Daoy (cell line): ENCODE results near the gene ICE2. TPM values are rescaled to one million over a fixed set of nuclear protein-coding genes. Genes with fewer than 3 reads are reported as not detected.

Experiments
- DNase-seq: peaks from one replicate; pipeline ENCODE4 v3.0.0-alpha.2; 2015; ENCODE audit warnings: low read depth
- total RNA-seq: library from RNA; depleted of rRNA; stranded (reverse); fragments of >200 nt; shearing (Covaris generic); gene quantifications from 2 replicates; pipeline ENCODE4 v1.2.3, GENCODE V29; 2014

ICE2 gene
- total RNA-seq, 1 experiment from 2014 or later, result 20.2 TPM

- DNase-seq, result no peak
Measured at GRCh38 chr15:60493166-60493565, 14.2 kb upstream of the ICE2 start.

DNA sequence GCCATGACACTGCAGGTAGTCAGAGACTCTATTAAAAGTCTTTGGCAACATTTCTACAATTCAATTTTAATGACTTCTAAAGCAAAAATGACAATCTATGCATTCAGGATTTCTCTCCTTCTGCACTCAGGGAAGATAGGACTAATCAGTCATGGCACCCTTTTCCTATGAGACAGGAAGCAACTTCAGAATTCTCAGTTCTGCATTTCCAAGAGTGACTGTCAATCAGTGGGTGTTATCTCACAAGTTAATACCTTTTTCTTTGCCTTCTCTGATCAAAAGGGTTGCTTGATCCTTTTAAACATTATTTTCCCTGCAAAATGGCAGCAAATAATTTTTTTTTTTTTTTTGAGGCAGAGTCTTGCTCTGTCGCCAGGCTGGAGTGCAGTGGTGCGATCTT, 7.8 kb upstream of the ICE2 start:
- no peak for DNase-seq

DNA sequence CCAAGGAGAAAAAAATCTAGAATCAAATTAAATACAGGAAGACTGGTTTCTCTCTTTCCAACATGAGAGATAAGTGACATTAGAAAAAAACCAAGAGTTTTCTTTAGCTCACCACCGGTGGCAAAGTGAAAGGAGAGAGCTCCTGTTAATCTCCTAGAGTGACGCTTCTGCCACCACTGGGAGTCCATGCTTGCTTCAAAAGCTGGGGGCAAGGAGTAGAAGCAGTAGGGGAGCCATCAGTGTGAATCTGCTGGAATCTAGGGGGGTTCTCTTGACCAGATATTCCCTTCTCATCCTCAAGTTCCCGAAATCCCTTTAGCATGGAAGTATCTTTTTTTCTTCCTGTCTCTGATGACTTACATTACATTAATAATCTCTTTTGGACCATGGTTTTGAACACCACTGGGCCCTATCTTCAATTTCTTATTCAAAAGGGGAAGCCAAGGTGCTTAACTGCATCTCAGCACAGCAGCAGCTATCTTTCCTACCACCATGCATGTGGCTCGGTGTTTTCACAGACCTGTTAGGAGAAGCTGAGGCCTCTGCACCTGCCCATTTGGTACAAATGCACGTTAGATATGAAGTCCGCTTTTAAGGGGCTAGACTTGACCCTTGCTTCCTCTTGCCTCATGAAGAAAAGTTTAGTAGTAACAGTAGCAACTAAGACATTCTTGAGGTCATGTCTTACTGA, 6.6 kb upstream of the ICE2 start:
- DNase-seq, result no peak

GRCh38 chr15:60483042-60483441, 4.1 kb upstream of the ICE2 start:
- no peak for DNase-seq

DNA sequence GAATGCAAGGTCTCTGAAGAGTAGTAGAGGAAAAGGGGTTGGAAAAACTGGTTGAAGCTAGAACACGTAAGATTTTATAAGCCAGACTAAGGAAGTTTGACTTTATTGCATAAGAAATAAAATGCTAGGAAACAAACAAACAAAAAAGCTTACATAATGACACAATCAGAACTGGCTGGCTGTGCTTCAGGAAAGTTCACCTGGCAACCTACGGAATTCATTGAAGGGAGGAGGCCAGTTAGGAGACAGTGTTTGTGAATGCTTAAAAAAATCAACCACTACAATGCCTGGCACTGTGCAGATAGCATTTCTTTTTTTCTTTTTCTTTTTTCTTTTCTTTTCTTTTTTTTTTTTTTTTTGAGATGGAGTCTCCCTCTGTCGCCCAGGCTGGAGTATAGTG, 1.9 kb upstream of the ICE2 start:
- no peak for DNase-seq

- DNase-seq, result no peak
Measured at GRCh38 chr15:60480149-60480548, 1.2 kb upstream of the ICE2 start.

- DNase-seq, result no peak
Measured at GRCh38 chr15:60479361-60480110, 594 bp upstream of the ICE2 start.

DNA sequence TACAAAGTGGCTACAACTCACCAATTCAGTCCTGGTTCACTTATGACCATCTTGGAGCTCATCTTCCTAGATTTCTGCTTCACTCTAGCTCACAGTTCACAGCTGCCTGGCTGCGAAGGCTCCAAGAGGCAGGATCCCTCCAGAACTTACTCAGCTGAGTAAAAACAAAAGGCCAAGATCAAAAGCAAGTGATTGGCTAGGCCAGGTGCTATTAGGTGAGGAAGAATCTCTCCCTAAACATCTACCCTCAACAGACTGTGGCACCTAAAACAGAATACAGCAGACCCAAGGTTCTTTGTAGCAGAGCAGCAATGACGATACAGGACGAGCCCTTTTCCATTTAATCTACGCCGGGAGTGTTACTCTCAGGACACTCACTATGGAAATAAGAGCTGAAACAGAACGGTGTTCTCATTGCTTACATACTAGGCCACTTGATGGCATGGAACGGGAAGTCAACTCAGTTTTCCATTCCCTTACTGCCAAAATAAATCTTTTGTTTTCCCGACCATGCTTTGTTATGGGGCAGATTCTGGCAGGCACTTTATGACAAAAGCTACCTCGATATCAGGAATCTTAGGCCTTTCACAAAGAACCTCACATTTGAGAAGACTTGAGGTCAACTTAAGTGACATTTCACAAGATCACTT, 901 bp downstream of the ICE2 start:
- DNase-seq, result peak; percentile 25

DNA sequence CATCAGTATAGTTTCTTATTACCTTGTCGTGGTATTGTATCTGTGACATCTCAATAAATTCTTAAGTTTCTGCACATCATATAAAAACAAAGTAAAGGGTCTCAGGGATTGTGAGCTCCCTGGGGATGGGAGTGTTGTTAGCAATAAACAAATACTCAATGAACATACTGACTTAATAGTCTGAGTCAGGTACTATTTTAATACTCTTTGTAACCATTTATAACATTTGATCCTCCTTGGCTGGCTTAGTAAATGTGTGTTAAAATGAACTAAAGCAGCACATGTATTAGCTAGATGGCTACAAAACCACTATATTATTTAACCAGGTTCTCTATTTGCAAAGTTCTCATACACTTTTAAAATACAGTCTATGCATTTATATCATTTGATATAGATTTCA, 1.8 kb downstream of the ICE2 start:
- no peak for DNase-seq

GRCh38 chr15:60476713-60477112, 2.2 kb downstream of the ICE2 start:
- DNase-seq, result no peak

DNA sequence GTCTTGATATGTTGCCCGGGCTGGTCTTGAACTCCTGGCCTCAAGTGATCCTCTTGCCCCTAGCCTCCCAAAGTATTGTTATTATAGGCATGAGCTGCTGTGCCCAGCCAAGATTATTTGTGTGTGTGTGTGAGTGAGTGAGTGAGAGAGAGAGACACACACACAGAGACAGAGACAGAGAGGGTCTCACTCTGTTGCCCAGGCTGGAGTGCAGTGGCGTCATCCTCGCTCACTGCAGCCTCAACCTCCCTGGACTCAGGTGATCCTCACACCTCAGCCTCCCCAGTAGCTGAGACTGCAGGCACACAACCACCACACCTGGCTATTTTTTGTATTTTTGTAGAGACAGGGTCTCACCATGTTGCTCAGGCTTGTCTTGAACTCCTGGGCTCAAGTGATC, 5.8 kb downstream of the ICE2 start:
- no peak for DNase-seq

DNA sequence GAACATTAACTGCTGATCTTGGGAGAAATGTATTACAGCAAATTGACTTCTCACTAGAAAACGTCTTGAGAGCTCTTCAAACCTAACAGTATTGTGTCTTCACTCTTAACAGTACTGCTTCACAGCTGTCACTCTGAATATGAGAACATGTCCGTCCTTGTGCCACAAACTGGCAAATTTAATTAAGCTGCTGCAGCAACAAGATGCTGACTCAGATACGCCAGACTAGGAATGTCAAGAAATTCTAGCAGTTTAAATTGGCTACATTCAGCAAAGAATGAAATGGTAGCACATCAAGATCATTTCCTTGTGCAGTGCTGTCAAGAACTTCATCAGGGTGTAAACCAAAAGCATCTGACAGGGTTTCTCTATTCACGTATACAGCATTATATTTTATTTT, 7.6 kb downstream of the ICE2 start:
- no peak for DNase-seq

- no peak for DNase-seq
Measured at GRCh38 chr15:60469893-60470641, 8.9 kb downstream of the ICE2 start.

GRCh38 chr15:60464836-60465630, 13.9 kb downstream of the ICE2 start:
- peak; percentile 48 for DNase-seq

DNA sequence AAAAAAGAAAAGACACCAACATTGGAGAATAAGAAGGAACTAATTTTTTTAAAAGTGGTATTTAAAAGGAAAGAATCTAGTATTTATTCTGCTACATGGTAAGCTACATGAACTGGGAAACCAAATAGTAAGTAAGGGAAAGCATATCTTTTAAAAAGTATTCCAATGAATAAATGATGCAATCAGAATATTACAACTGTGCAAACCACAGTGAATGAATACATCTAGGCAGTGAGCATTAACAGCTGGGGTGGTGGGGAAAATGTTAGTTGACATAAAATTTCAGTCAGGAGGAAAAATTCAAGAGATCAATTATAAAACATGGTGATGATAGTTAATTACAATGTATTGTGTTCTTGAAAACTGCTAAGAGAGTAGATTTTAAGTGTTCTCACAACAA, 16.9 kb downstream of the ICE2 start:
- DNase-seq, result no peak

DNA sequence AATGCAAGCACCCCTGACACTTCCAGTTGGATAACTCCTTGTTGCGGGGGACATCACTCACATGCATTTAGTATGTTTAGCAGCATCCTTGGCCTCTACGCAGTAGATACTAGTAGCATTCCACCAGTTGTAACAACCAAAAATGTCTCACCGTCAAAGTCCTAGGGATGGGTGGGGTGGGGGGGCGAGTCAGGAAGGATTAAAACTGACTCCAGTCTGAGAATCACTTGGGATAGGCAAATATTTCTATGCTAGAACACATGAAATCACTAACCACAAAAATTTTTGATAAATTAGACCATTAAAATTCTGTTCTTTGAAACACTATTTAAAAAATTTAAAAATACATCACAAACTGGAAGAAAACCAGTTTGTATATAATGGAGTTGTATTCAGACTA, 18.0 kb downstream of the ICE2 start:
- DNase-seq, result no peak

DNA sequence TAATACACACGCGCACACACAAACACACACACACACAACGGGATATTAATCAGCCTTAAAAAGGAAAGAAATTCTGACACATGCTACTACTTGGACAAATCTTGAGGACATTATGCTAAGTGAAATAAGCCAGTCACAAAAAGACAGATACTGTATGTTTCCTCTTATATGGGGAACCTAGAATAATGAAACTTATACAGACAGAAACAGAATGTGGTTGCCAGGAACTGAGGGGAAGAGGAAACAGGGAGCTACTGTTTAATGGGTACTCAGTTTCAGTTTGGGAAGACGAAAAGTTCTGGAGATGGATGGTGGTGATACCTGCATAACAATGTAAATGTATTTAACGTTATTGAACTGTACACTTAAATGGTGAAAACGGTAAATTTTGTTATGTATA, 20.2 kb downstream of the ICE2 start:
- no peak for DNase-seq

- DNase-seq, result no peak
Measured at GRCh38 chr15:60457985-60458384, 21.0 kb downstream of the ICE2 start.

DNA sequence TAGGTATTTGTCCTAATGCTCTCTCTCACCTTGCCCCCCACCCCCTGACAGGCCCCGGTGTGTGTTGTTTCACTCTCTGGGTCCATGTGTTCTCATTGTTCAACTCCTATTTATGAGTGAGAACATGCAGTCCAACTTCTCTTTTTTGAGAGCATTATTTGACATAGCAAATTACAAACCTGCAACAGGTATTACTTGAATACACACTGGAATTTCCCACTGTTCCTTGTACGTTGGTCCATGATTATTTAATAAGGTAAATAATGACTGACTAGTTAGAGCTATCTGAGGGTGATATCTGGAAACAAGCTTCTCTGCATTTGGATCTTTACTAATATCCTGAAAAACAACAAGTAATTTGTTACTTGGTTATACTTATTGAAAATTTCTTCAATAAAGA, 24.1 kb downstream of the ICE2 start:
- DNase-seq, result no peak

DNA sequence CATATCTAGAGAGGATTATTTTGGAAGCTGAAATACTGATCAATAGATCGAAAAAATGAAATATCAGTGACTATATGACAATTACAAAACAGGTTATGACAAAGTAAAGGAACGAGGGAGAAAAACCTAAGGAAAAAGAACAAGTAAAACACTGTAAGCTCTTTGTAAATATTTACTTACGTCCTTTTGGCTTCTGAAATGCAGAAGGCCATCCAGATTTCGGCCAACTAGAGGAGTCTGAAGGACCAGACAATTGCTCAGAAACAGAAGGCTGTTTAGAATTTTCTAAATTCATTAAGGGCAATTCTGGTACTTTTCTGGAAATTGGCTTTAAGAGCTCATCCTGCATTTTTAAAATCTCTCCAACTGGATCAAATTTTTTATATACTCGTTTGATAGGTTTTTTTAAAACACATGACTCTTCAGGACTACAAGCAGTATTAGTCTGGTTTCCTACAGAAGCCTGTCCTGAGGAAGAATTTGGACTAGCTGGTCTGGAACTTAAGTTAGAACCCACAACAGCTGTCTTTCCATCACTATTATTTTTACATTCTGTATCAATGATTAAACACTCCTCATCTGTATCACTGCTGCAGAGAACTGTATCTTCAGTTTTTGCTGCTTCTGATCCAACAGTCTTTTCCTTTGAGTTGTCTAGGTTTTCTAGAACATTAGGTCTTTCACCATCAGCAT, 30.1 kb downstream of the ICE2 start:
- DNase-seq, result no peak
